Suprapubic skin (tissue), 4 donors: ENCODE results near the gene DPYD. TPM values are rescaled to one million over a fixed set of nuclear protein-coding genes. Genes with fewer than 3 reads are reported as not detected.

Source experiments
- DNase-seq, 2 donors: peaks; one replicate each; pipeline ENCODE4 v3.0.0-alpha.2; 2019; ENCODE audit warnings: low spot score in 2 of 2
- H3K27ac ChIP-seq: fragments of 200-600 bp; sonication (generic); one replicate; pipeline ENCODE4 v1.5.1; 2019
- H3K27me3 ChIP-seq: fragments of 200-600 bp; sonication (generic); one replicate; pipeline ENCODE4 v1.5.1; 2019
- H3K36me3 ChIP-seq: fragments of 200-600 bp; sonication (generic); one replicate; pipeline ENCODE4 v1.5.1; 2019
- H3K4me1 ChIP-seq: fragments of 200-600 bp; sonication (generic); one replicate; pipeline ENCODE4 v1.5.1; 2019
- H3K4me3 ChIP-seq: fragments of 200-600 bp; sonication (generic); one replicate; pipeline ENCODE4 v1.5.1; 2019; ENCODE audit warnings: mild to moderate bottlenecking
- H3K9me3 ChIP-seq: fragments of 200-600 bp; sonication (generic); one replicate; pipeline ENCODE4 v1.5.1; 2019
- CTCF ChIP-seq, 2 donors: fragments of 200-600 bp in 1 of 2; fragments of 450-650 bp in 1 of 2; sonication (generic) in 1 of 2; IDR thresholded peaks; one replicate each; pipeline ENCODE4 v1.5.1; 2016 to 2019; ENCODE audit warnings: antibody characterized with exemption in 2 of 2, mild to moderate bottlenecking in 1 of 2, moderate library complexity in 1 of 2
- EP300 ChIP-seq: sonication (generic); formaldehyde crosslinking; IDR thresholded peaks from one replicate; pipeline ENCODE4 v1.6.1; 2017; ENCODE audit warnings: antibody characterized with exemption
- POLR2A ChIP-seq, 2 donors: fragments of 450-650 bp; IDR thresholded peaks; one replicate each; pipeline ENCODE4 v1.6.1; 2017; ENCODE audit warnings: antibody characterized with exemption in 2 of 2, mild to moderate bottlenecking in 2 of 2, moderate library complexity in 2 of 2
- POLR2AphosphoS5 ChIP-seq, 3 donors: sonication (generic); formaldehyde crosslinking; IDR thresholded peaks; one replicate each; pipeline ENCODE4 v1.6.1; 2017; ENCODE audit warnings: antibody characterized with exemption in 3 of 3
- WGBS: methylation state at CpG from one replicate; pipeline ENCODE4 v1.1.5; 2018; 5-methylcytosine and 5-hydroxymethylcytosine counted together
- total RNA-seq, 4 donors: library from RNA; depleted of rRNA; stranded (reverse); fragments of >200 nt; gene quantifications; one replicate each; pipeline ENCODE4 v1.1.0, GENCODE V29; 2016

DPYD gene
- total RNA-seq, 4 donors from 2014 or later, result 10.1 to 31.9 (median 11.6) TPM

GRCh38 chr1:97905141-97905940, 15.5 kb downstream of the DPYD start:
- Histone ChIP-seq H3K27ac (no peak overlapping the region), H3K27me3 (no peaks in the 10 kb centered on the region), H3K36me3 (no peaks in the 10 kb centered on the region), H3K4me1 (peaks cover 20% of the 10 kb centered on the region), H3K4me3 (no peak overlapping the region), H3K9me3 (no peaks in the 10 kb centered on the region)
- 84% methylated on average over 6 of the region's 6 CpGs for WGBS
- DNase-seq, result no peak
- TF ChIP-seq POLR2AphosphoS5 (IDR thresholded peaks at IDR 0.05) (no peak), POLR2A (IDR thresholded peaks at IDR 0.05) (no peak), CTCF (IDR thresholded peaks at IDR 0.05) (no peak), EP300 (no peak)

- Histone ChIP-seq H3K4me3 (no peak overlapping the region), H3K27ac (peak overlapping the region; percentile 6), H3K9me3 (no peaks in the 10 kb centered on the region), H3K27me3 (no peaks in the 10 kb centered on the region), H3K36me3 (no peaks in the 10 kb centered on the region), H3K4me1 (peaks cover 20% of the 10 kb centered on the region)
- DNase-seq, result no peak
- TF ChIP-seq EP300 (no peak), POLR2AphosphoS5 (IDR thresholded peaks at IDR 0.05) (no peak), CTCF (IDR thresholded peaks at IDR 0.05) (no peak)
Measured at GRCh38 chr1:97904534-97904933, 16.3 kb downstream of the DPYD start.

DNA sequence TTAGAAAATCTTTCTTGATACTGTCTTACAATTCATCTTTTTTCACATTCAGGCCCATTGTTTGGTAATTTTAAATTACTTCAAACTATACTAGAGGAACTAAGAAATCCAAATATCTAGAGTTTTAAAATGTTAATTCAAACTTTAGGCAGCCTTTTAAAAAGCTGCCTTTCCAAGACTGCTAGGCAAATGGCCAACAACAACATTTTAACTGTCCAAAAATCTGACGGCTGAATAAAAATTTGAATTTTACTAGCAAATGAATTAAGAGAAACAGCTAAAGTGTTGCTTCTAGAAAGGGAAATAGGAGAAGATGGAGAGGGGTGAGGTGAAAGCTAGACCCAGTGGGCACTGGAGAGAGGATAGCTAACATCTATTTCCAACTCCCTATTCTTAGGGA, 17.2 kb downstream of the DPYD start:
- H3K9me3 ChIP-seq, result no peaks in the 10 kb centered on the region
- peaks cover 20% of the 10 kb centered on the region for H3K4me1 ChIP-seq
- no peaks in the 10 kb centered on the region for H3K27me3 ChIP-seq
- WGBS, result 6% methylated on average over 1 of the region's 1 CpG
- no peak overlapping the region for H3K4me3 ChIP-seq
- TF ChIP-seq CTCF (IDR thresholded peaks at IDR 0.05) (no peak), POLR2A (IDR thresholded peaks at IDR 0.05) (no peak), POLR2AphosphoS5 (IDR thresholded peaks at IDR 0.05) (no peak), EP300 (no peak)
- no peaks in the 10 kb centered on the region for H3K36me3 ChIP-seq
- DNase-seq, result no peak
- peak overlapping the region; percentile 6 for H3K27ac ChIP-seq

- Histone ChIP-seq H3K4me3 (no peak overlapping the region), H3K27me3 (no peaks in the 10 kb centered on the region), H3K9me3 (no peaks in the 10 kb centered on the region), H3K36me3 (no peaks in the 10 kb centered on the region), H3K4me1 (peaks cover 20% of the 10 kb centered on the region), H3K27ac (no peak overlapping the region)
- TF ChIP-seq EP300 (no peak), POLR2AphosphoS5 (IDR thresholded peaks at IDR 0.05) (no peak), POLR2A (IDR thresholded peaks at IDR 0.05) (no peak), CTCF (IDR thresholded peaks at IDR 0.05) (no peak)
- 96% methylated on average over 2 of the region's 2 CpGs for WGBS
- DNase-seq, result no peak
Measured at GRCh38 chr1:97902067-97902466, 18.8 kb downstream of the DPYD start.

DNA sequence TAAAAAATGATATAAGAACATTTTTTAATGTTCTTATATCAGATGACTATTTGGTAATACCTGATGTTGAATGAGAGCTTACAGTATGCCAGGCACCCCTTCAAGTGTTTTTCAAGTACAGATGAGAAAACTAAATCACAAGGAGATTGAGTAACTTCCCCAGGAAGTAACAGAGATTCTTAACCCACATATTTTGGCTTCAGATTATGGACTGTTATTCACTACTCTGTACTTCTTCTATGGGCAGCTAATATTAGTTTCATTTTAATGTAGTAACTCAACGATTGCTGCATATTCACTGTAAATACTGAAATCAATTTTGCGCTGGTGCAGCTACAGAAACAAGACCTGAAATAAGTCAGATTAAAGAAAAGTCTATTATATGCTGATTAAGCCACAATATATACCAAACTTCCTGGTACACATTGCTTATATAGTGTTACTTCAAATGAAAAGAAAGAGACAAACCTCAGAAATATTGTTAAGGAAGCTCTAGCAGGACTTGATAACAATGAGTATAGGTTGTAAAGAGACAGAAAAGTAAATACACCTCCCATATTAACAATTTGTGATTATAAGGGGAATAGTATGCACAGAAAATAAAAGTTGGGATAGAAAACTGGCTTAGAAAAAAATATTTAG, 19.7 kb downstream of the DPYD start:
- no peaks in the 10 kb centered on the region for H3K9me3 ChIP-seq
- no peak overlapping the region for H3K4me3 ChIP-seq
- peaks cover 17% of the 10 kb centered on the region for H3K4me1 ChIP-seq
- 70% methylated on average over 2 of the region's 2 CpGs for WGBS
- no peak overlapping the region for H3K27ac ChIP-seq
- TF ChIP-seq POLR2AphosphoS5 (IDR thresholded peaks at IDR 0.05) (no peak), CTCF (IDR thresholded peaks at IDR 0.05) (no peak), POLR2A (IDR thresholded peaks at IDR 0.05) (no peak), EP300 (no peak)
- H3K27me3 ChIP-seq, result no peaks in the 10 kb centered on the region
- DNase-seq, result no peak
- no peaks in the 10 kb centered on the region for H3K36me3 ChIP-seq
